Cardiac muscle cell (in vitro differentiated cells and primary cell): ENCODE results near the gene NUDCD3. TPM values are rescaled to one million over a fixed set of nuclear protein-coding genes. Genes with fewer than 3 reads are reported as not detected.
A peak's percentile ranks its signal among the peaks of the same experiment; 100 is the strongest.

Experiments
- DNase-seq, 2 donors: peaks; one replicate each; pipeline versions ENCODE4 v3.0.0 to v3.0.0-alpha.2; 2010 to 2017; ENCODE audit warnings: low read depth in 1 of 2, low spot score in 1 of 2
- H3K27ac ChIP-seq: fragments of 200-600 bp; sonication (generic); 2 replicates; pipeline ENCODE4 v1.5.1; 2016
- H3K27me3 ChIP-seq: fragments of 200-600 bp; sonication (generic); 2 replicates; pipeline ENCODE4 v1.6.0; 2016; ENCODE audit warnings: control low read depth
- H3K36me3 ChIP-seq: fragments of 200-600 bp; sonication (generic); 2 replicates; pipeline ENCODE4 v1.5.1; 2016; ENCODE audit warnings: control low read depth
- H3K4me1 ChIP-seq: fragments of 200-600 bp; sonication (generic); 2 replicates; pipeline ENCODE4 v1.8.1; 2017; ENCODE audit warnings: low read depth, mild to moderate bottlenecking, mixed run types
- H3K4me3 ChIP-seq: fragments of 200-600 bp; sonication (generic); 2 replicates; pipeline ENCODE4 v1.5.1; 2016; ENCODE audit warnings: mild to moderate bottlenecking
- H3K9me3 ChIP-seq: fragments of 200-600 bp; sonication (generic); 2 replicates; pipeline ENCODE4 v1.5.1; 2017; ENCODE audit warnings: low read depth, mild to moderate bottlenecking, control low read depth
- polyA plus RNA-seq: library from polyadenylated mRNA; unstranded; fragments of >200 nt; fragmentation: Nextera tagmentation; extraction: Ambion mirVana; gene quantifications from 2 replicates; pipeline ENCODE4 v1.2.1, GENCODE V29; 2016
- total RNA-seq: library from RNA; depleted of rRNA; stranded (reverse); fragments of >200 nt; gene quantifications from 2 replicates; pipeline ENCODE4 v1.2.3, GENCODE V29; 2016
- TF ChIP-seq, protein P1 (sequence below): IDR thresholded peaks from 2 replicates; pipeline ENCODE4 v1.5.1; 2012; ENCODE audit warnings: low read depth, mild to moderate bottlenecking, low read length

NUDCD3 gene
- total and polyA plus RNA-seq, 2 experiments from 2014 or later, result 44.8 to 98.7 TPM

DNA sequence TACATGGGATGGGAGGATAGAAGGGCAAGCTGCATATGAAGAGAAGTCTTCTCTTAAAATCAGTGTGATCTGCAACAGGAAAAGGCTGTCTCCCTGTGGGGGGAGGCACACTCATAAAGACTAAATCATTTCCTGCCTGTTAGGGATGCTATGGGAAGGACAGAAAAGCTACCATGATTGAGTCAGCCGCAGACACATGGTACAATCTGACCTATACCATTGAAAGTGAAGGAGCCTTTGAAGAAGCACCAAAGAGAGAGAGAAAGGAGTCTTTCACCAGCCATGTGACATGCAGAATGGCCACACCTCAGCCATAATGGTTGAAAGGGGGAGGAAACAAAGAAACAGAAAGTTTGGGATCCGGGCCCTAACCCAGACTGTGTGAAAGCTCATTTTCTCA is 29.1 kb downstream of the NUDCD3 start:
- H3K27me3 ChIP-seq, result no peaks in the 10 kb centered on the region
- peaks cover 19% of the 10 kb centered on the region for H3K4me1 ChIP-seq
- no peak overlapping the region for H3K27ac ChIP-seq
- DNase-seq, result peak in 1 of 2 donors; percentile 57
- H3K36me3 ChIP-seq, result no peaks in the 10 kb centered on the region
- H3K9me3 ChIP-seq, result no peaks in the 10 kb centered on the region
- H3K4me3 ChIP-seq, result no peak overlapping the region
- TF ChIP-seq, protein P1, sequence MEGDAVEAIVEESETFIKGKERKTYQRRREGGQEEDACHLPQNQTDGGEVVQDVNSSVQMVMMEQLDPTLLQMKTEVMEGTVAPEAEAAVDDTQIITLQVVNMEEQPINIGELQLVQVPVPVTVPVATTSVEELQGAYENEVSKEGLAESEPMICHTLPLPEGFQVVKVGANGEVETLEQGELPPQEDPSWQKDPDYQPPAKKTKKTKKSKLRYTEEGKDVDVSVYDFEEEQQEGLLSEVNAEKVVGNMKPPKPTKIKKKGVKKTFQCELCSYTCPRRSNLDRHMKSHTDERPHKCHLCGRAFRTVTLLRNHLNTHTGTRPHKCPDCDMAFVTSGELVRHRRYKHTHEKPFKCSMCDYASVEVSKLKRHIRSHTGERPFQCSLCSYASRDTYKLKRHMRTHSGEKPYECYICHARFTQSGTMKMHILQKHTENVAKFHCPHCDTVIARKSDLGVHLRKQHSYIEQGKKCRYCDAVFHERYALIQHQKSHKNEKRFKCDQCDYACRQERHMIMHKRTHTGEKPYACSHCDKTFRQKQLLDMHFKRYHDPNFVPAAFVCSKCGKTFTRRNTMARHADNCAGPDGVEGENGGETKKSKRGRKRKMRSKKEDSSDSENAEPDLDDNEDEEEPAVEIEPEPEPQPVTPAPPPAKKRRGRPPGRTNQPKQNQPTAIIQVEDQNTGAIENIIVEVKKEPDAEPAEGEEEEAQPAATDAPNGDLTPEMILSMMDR, result no peak

DNA sequence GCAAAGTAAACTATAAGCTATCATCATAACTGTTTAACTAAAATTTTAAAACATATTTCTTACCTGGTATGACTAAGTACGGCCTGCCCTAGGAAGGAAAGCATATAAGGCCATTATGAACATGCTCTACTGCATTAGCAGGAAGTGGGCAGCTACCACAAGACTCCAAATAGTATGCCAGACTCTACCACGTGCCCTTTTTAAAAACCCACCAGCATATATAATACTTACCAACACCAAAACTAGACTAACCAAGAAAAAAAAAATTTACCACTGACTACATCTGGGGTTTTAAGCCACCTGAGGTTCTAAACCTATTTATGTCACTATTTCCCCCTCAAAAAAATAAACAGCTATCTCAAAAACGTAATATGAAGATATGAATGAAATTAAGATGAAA is 30.1 kb downstream of the NUDCD3 start:
- no peaks in the 10 kb centered on the region for H3K9me3 ChIP-seq
- H3K4me3 ChIP-seq, result no peak overlapping the region
- no peaks in the 10 kb centered on the region for H3K27me3 ChIP-seq
- H3K36me3 ChIP-seq, result no peaks in the 10 kb centered on the region
- TF ChIP-seq, protein P1, result no peak
- no peak overlapping the region for H3K27ac ChIP-seq
- H3K4me1 ChIP-seq, result peaks cover 8% of the 10 kb centered on the region
- no peak for DNase-seq

DNA sequence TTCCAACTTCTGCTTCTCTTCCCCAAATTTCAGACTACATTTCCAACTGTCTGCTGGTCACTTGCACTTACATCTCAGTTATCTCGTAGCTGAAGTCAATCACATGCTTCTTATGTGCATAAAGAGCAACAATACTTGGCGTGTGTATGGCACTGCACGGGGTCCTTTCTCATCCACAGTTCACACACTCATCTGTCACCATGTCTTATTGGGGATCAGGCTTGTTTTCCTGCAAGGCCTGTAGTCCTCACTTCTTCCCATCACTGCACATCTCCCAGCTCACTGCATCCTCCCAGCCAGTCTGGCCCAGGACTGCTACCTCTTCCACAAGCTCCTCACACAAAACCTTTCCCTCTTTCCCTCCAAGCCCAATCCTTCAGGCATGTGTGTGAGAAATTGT is 35.3 kb downstream of the NUDCD3 start:
- H3K9me3 ChIP-seq, result no peaks in the 10 kb centered on the region
- H3K4me1 ChIP-seq, result no peaks in the 10 kb centered on the region
- TF ChIP-seq, protein P1, result no peak
- H3K36me3 ChIP-seq, result peaks cover 3% of the 10 kb centered on the region
- no peaks in the 10 kb centered on the region for H3K27me3 ChIP-seq
- no peak for DNase-seq
- no peak overlapping the region for H3K27ac ChIP-seq
- no peak overlapping the region for H3K4me3 ChIP-seq

DNA sequence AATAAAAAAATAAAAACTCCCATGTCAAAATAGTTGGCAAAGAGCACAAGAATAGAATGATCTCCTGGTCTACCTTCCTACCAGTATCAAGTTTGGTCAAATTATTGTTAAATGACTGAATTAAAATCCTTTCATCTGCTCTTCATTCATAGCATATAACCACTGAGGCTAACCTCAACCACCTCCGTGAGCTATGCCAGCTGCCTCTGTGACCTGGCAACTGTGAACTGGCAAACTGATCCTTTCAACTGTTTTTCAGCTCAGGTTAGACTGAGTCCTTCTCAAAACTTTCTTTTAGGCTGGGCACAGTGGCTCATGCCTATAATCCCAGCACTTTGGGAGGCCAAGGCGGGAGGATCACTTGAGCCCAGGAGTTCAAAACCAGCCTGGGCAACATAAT is 36.1 kb downstream of the NUDCD3 start:
- DNase-seq, result no peak
- Histone ChIP-seq H3K27me3 (no peaks in the 10 kb centered on the region), H3K9me3 (no peaks in the 10 kb centered on the region), H3K27ac (no peak overlapping the region), H3K4me3 (no peak overlapping the region), H3K4me1 (no peaks in the 10 kb centered on the region), H3K36me3 (peaks cover 3% of the 10 kb centered on the region)
- TF ChIP-seq, protein P1, result no peak

DNA sequence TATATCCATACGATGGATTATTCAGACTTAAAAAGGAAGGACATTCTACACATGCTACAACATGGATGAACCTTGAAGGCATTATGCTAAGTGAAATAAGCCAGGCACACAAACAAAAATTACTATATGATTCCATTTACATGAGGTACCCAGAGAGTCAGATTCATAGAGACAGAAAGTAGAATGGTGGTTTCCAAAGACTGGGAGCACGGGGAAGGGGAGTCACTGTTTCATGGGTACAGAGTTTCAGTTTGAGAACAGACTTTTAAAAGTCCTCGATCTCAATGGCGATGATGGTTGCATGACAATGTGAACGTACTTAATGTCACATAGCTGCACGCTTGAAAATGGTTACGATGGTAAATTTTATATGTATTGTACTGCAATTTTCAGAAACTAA is 39.3 kb downstream of the NUDCD3 start:
- no peaks in the 10 kb centered on the region for H3K4me1 ChIP-seq
- no peak overlapping the region for H3K4me3 ChIP-seq
- H3K36me3 ChIP-seq, result peaks cover 3% of the 10 kb centered on the region
- TF ChIP-seq, protein P1, result no peak
- no peaks in the 10 kb centered on the region for H3K27me3 ChIP-seq
- H3K9me3 ChIP-seq, result no peaks in the 10 kb centered on the region
- DNase-seq, result no peak
- H3K27ac ChIP-seq, result no peak overlapping the region

DNA sequence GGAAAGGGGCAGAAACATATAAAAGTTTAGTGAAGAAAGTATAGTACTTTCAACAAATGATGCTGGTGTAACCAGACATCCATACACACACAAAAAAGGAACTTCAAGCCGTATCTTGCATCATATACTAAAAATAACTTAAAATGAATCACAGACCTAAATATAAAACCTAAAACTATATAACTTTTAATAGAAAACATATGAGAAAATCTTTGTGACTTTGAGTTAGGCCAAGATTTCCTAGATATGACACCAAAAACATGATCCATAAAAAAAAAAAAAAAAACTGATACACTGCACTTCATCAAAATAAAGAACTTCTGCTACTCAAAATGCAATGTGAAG is 40.9 kb downstream of the NUDCD3 start:
- Histone ChIP-seq H3K9me3 (no peaks in the 10 kb centered on the region), H3K36me3 (peaks cover 3% of the 10 kb centered on the region), H3K4me1 (no peaks in the 10 kb centered on the region), H3K27me3 (no peaks in the 10 kb centered on the region), H3K27ac (no peak overlapping the region), H3K4me3 (no peak overlapping the region)
- TF ChIP-seq, protein P1, result no peak
- DNase-seq, result no peak
